Activated T-cell treated with anti-CD3 and anti-CD28 coated beads for 24 hours (primary cell): ENCODE data around the gene TMEM165.

Experiments used
- DNase-seq: peaks from one replicate; pipeline ENCODE4 v3.0.0-alpha.2; 2020; ENCODE audit warnings: low read depth

The TMEM165 gene

DNA sequence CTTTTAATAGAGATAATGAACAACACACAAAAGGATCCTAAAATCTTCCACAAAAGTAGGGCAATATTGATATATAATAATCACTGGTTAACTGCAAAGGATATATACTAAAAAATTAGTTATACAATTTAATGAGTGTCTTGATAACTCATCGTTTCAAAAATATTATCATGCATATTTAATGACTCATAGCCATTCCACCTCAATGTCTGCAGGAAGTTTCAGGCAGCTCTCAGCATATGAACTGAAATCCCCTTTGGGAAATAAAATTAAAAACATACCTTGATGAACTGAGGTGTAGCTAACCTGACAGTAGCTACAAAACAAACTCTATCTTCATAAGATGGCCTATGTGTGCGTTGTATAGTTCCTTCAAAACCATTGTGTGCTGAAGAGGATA lies 62.9 kb downstream of the TMEM165 start:
- no peak for DNase-seq

GRCh38 chr4:55466001-55466400 lies 70.2 kb downstream of the TMEM165 start:
- DNase-seq: no peak

- no peak for DNase-seq
Observed at GRCh38 chr4:55468724-55469123, 73.0 kb downstream of the TMEM165 start.

- no peak for DNase-seq
Observed at GRCh38 chr4:55469979-55470378, 74.2 kb downstream of the TMEM165 start.
